HepG2 (cell line): ENCODE results near the gene ABTB2.

ENCODE experiments used
- POLR2AphosphoS5 ChIP-seq: IDR thresholded peaks from 2 replicates; pipeline ENCODE4 v1.6.1; 2012; ENCODE audit warnings: low read depth, low read length
- THAP8 ChIP-seq: sonication (generic); formaldehyde crosslinking; IDR thresholded peaks from 2 replicates; pipeline ENCODE4 v1.5.1; 2020; ENCODE audit warnings: missing genetic modification reagents, mild to moderate bottlenecking, borderline replicate concordance

- no peak for TF ChIP-seq POLR2AphosphoS5
- TF ChIP-seq THAP8 (CRISPR knock-in tag): no peak
These were observed 37.0 kb upstream of the ABTB2 start for GRCh38 chr11:34394771-34395300.
